SK-N-SH (cell line): ENCODE results near the gene ASAP2. TPM values are rescaled to one million over a fixed set of nuclear protein-coding genes. Genes with fewer than 3 reads are reported as not detected.

Source experiments
- CTCF ChIA-PET: fragments of 300-600, 350-600 bp; formaldehyde crosslinking; extraction: SDS; loops from one replicate; lab custom pipeline; 2021; lab: Yijun Ruan, JAX
- POLR2A ChIA-PET: fragments of 350-600 bp; sonication (Branson Sonifier 250); formaldehyde crosslinking; extraction: SDS; loops from one replicate; lab custom pipeline; 2020; ENCODE audit warnings: antibody characterized with exemption, inconsistent platforms; lab: Yijun Ruan, JAX
- DNase-seq: peaks from one replicate; pipeline ENCODE4 v3.0.0; 2012
- H2AFZ ChIP-seq: fragments of 200-600 bp; sonication (generic); 2 replicates; pipeline ENCODE4 v1.8.1; 2016; ENCODE audit warnings: antibody characterized with exemption, mild to moderate bottlenecking, low read depth
- H3F3A ChIP-seq: fragments of 200-600 bp; sonication (generic); replicated peaks from 2 replicates; pipeline ENCODE3; 2016; ENCODE audit warnings: antibody characterized with exemption, mild to moderate bottlenecking; ENCODE audit not compliant: insufficient read depth
- H3K27ac ChIP-seq, 2 experiments: fragments of 200-500 bp in 1 of 2; fragments of 200-600 bp in 1 of 2; sonication (Bioruptor generic) in 1 of 2; sonication (generic), shearing (Covaris generic) in 1 of 2; 2 replicates each; pipeline versions ENCODE4 v1.5.1 to v1.6.1; 2014 to 2016; ENCODE audit warnings: low read depth in 2 of 2, inconsistent platforms in 1 of 2, low read length in 1 of 2, mild to moderate bottlenecking in 1 of 2, mixed read lengths in 1 of 2
- H3K27me3 ChIP-seq: fragments of 200-600 bp; sonication (generic), shearing (Covaris generic); 2 replicates; pipeline ENCODE4 v1.6.1; 2016; ENCODE audit warnings: mixed run types; ENCODE audit not compliant: insufficient read depth
- H3K36me3 ChIP-seq, 2 experiments: fragments of 200-500 bp in 1 of 2; fragments of 200-600 bp in 1 of 2; sonication (Bioruptor generic) in 1 of 2; sonication (generic) in 1 of 2; replicated peaks in 1 of 2; 2 replicates each; pipeline versions ENCODE3 to v1.5.1; 2014 to 2016; ENCODE audit warnings: low read length in 1 of 2, mild to moderate bottlenecking in 1 of 2; ENCODE audit not compliant: insufficient read depth in 2 of 2, control insufficient read depth in 1 of 2
- H3K4me1 ChIP-seq, 2 experiments: fragments of 200-500 bp in 1 of 2; fragments of 200-600 bp in 1 of 2; sonication (Bioruptor generic) in 1 of 2; sonication (generic), shearing (Covaris generic) in 1 of 2; 2 replicates each; pipeline versions ENCODE4 v1.5.1 to v1.6.1; 2014 to 2016; ENCODE audit warnings: low read depth in 1 of 2, low read length in 1 of 2, mixed run types in 1 of 2; ENCODE audit not compliant: insufficient read depth in 2 of 2, control insufficient read depth in 1 of 2
- H3K4me2 ChIP-seq: fragments of 200-600 bp; sonication (generic), shearing (Covaris generic); 2 replicates; pipeline ENCODE4 v1.6.1; 2017; ENCODE audit warnings: mixed run types
- H3K4me3 ChIP-seq, 2 experiments: fragments of 200-500 bp in 1 of 2; fragments of 200-600 bp in 1 of 2; sonication (Bioruptor generic) in 1 of 2; sonication (generic), shearing (Covaris generic) in 1 of 2; 2 replicates each; pipeline versions ENCODE4 v1.5.1 to v1.8.1; 2014 to 2016; ENCODE audit warnings: low read depth in 2 of 2, inconsistent platforms in 1 of 2, low read length in 1 of 2, mild to moderate bottlenecking in 1 of 2, mixed read lengths in 1 of 2, moderate library complexity in 1 of 2
- H3K79me2 ChIP-seq: fragments of 200-600 bp; sonication (generic); 2 replicates; pipeline ENCODE4 v1.8.1; 2017; ENCODE audit warnings: mild to moderate bottlenecking; ENCODE audit not compliant: insufficient read depth
- H3K9ac ChIP-seq: fragments of 200-600 bp; sonication (generic); 2 replicates; pipeline ENCODE4 v1.6.1; 2017; ENCODE audit warnings: mixed run types
- H3K9me2 ChIP-seq: fragments of 200-600 bp; sonication (generic); 2 replicates; pipeline ENCODE4 v1.6.1; 2017; ENCODE audit warnings: mixed run types
- H3K9me3 ChIP-seq: fragments of 200-600 bp; sonication (generic); 2 replicates; pipeline ENCODE4 v1.6.1; 2017; ENCODE audit warnings: mixed run types, mild to moderate bottlenecking, moderate library complexity
- H4K20me1 ChIP-seq: fragments of 200-600 bp; sonication (generic); 2 replicates; pipeline ENCODE4 v1.6.1; 2017; ENCODE audit warnings: mild to moderate bottlenecking, mixed run types; ENCODE audit not compliant: insufficient read depth
- CHD2 ChIP-seq: fragments of 150-350 bp; IDR thresholded peaks from 2 replicates; pipeline ENCODE4 v1.6.1; 2018; ENCODE audit warnings: low read length; ENCODE audit not compliant: partially characterized antibody
- ELF1 ChIP-seq: IDR thresholded peaks from 2 replicates; pipeline ENCODE4 v1.4.0; 2012
- EP300 ChIP-seq, 2 experiments: IDR thresholded peaks; 2 replicates each; pipeline versions ENCODE4 v1.4.0 to v1.6.1; 2012; ENCODE audit warnings: borderline replicate concordance in 1 of 2, low read depth in 1 of 2, low read length in 1 of 2
- FOXJ3 ChIP-seq: sonication (generic); formaldehyde crosslinking; IDR thresholded peaks from 2 replicates; pipeline ENCODE4 v1.5.1; 2020; ENCODE audit warnings: mild to moderate bottlenecking, missing genetic modification reagents
- FOXM1 ChIP-seq: IDR thresholded peaks from 2 replicates; pipeline ENCODE4 v1.4.0; 2012; ENCODE audit warnings: low read depth, mild to moderate bottlenecking
- GATA2 ChIP-seq: sonication (generic); formaldehyde crosslinking; IDR thresholded peaks from 2 replicates; pipeline ENCODE4 v1.5.0; 2020; ENCODE audit warnings: mild to moderate bottlenecking, missing genetic modification reagents
- JUND ChIP-seq: IDR thresholded peaks from 2 replicates; pipeline ENCODE4 v1.4.0; 2012
- MEF2A ChIP-seq: IDR thresholded peaks from 2 replicates; pipeline ENCODE4 v1.4.0; 2012; ENCODE audit warnings: low read depth, borderline replicate concordance
- MXI1 ChIP-seq: IDR thresholded peaks from 2 replicates; pipeline ENCODE4 v1.6.1; 2012; ENCODE audit warnings: mild to moderate bottlenecking, low read depth, low read length, improper control_type of control experiment
- NFIC ChIP-seq: IDR thresholded peaks from 2 replicates; pipeline ENCODE4 v1.4.0; 2012; ENCODE audit warnings: borderline replicate concordance
- NRF1 ChIP-seq: IDR thresholded peaks from 2 replicates; pipeline ENCODE4 v1.6.1; 2012; ENCODE audit warnings: low read depth, mild to moderate bottlenecking, low read length
- POLR2AphosphoS5 ChIP-seq: IDR thresholded peaks from 2 replicates; pipeline ENCODE4 v1.6.1; 2012; ENCODE audit warnings: low read depth, low read length
- RAD21 ChIP-seq: IDR thresholded peaks from 2 replicates; pipeline ENCODE4 v1.6.1; 2012; ENCODE audit warnings: mild to moderate bottlenecking, low read length
- RCOR1 ChIP-seq: fragments of 150-350 bp; IDR thresholded peaks from 2 replicates; pipeline ENCODE4 v1.6.1; 2017; ENCODE audit warnings: antibody characterized with exemption, low read length
- RFX5 ChIP-seq: IDR thresholded peaks from 2 replicates; pipeline ENCODE4 v1.6.1; 2012; ENCODE audit warnings: mild to moderate bottlenecking, improper control_type of control experiment, low read length
- RXRA ChIP-seq: IDR thresholded peaks from 2 replicates; pipeline ENCODE4 v1.4.0; 2012; ENCODE audit warnings: low read depth, mild to moderate bottlenecking, borderline replicate concordance
- SMC3 ChIP-seq: IDR thresholded peaks from 2 replicates; pipeline ENCODE4 v1.6.1; 2012; ENCODE audit warnings: low read depth, low read length, improper control_type of control experiment
- TAF1 ChIP-seq: IDR thresholded peaks from 2 replicates; pipeline ENCODE4 v1.6.1; 2012; ENCODE audit warnings: low read depth, mild to moderate bottlenecking, low read length, moderate library complexity, borderline replicate concordance
- TEAD4 ChIP-seq: IDR thresholded peaks from 2 replicates; pipeline ENCODE4 v1.4.0; 2012; ENCODE audit warnings: mild to moderate bottlenecking, borderline replicate concordance; ENCODE audit not compliant: insufficient read depth
- YY1 ChIP-seq: IDR thresholded peaks from 2 replicates; pipeline ENCODE4 v1.4.0; 2012; ENCODE audit warnings: low read depth, mild to moderate bottlenecking
- WGBS: methylation state at CpG from one replicate; pipeline ENCODE4 v1.1.6; 2017; ENCODE audit warnings: low lambda C conversion rate; 5-methylcytosine and 5-hydroxymethylcytosine counted together
- polyA plus RNA-seq, 3 experiments: library from polyadenylated mRNA; depleted of rRNA; stranded (reverse); fragments of >200 nt; gene quantifications; 2 replicates each; pipeline ENCODE4 v1.2.3, GENCODE V29; 2012
- TF ChIP-seq, protein P1 (sequence below): IDR thresholded peaks from 2 replicates; pipeline ENCODE4 v1.4.0; 2012; ENCODE audit warnings: low read depth, borderline replicate concordance
- TF ChIP-seq, protein P2 (sequence below): IDR thresholded peaks from 2 replicates; pipeline ENCODE4; 2012
- TF ChIP-seq, protein P3 (sequence below): fragments of 200-600 bp; sonication (generic); IDR thresholded peaks from 2 replicates; pipeline ENCODE4 v1.6.1; 2017; ENCODE audit warnings: antibody characterized with exemption, mild to moderate bottlenecking, moderate library complexity
- TF ChIP-seq, protein P4 (sequence below): fragments of 150-350 bp; IDR thresholded peaks from 2 replicates; pipeline ENCODE4 v1.6.1; 2016; ENCODE audit warnings: mild to moderate bottlenecking, low read depth, low read length
- TF ChIP-seq, protein P5 (sequence below): IDR thresholded peaks from 2 replicates; pipeline ENCODE4 v1.6.1; 2012; ENCODE audit warnings: mild to moderate bottlenecking, low read depth, low read length, moderate library complexity
- TF ChIP-seq, protein P6 (sequence below): fragments of 150-350 bp; IDR thresholded peaks from 2 replicates; pipeline ENCODE4 v1.6.1; 2017; ENCODE audit warnings: antibody characterized with exemption, low read length, low read depth, borderline replicate concordance

Gene ASAP2
- polyA plus RNA-seq, 1 of the 3 experiments (the other 2 are of a cell fraction): 37.9 TPM

DNA sequence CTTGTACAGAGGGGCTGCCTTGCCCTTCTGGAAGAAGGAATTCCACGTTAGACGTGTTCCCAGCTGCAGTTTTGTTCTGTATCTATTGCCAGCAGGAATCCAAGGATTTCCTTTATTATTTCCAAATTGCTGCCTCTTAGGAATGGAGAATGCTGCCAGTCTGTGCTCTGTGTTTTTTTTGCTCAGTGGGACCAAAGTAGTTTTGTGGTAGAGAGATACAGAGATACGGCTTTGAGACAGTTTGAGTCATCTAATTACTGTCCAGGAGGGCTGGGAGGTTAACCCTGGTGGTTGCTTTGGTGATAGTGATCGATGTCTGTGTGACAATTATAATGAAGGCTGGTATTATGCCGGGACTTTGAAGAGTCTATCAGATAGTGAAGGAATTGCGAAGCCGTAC, 26.3 kb downstream of the ASAP2 start:
- no peaks in the 10 kb centered on the region for H3K9me2 ChIP-seq
- H3K4me2 ChIP-seq: peak overlapping the region; percentile 71
- H3K36me3 ChIP-seq: peaks cover 0 to 5% of the 10 kb centered on the region in 2 experiments
- POLR2A ChIA-PET: no interaction called here
- peak overlapping the region; percentile 79; the same call in 1 of the 2 replicates for H3K9ac ChIP-seq
- H3K4me3 ChIP-seq: no peak overlapping the region
- peaks cover 95 to 100% of the 10 kb centered on the region in 2 experiments for H3K4me1 ChIP-seq
- WGBS: 11% methylated on average over 7 of the region's 7 CpGs
- H4K20me1 ChIP-seq: no peaks in the 10 kb centered on the region
- peaks cover 69% of the 10 kb centered on the region for H3F3A ChIP-seq
- no peaks in the 10 kb centered on the region for H3K27me3 ChIP-seq
- peak; percentile 53 for DNase-seq
- no peaks in the 10 kb centered on the region for H3K9me3 ChIP-seq
- H3K79me2 ChIP-seq: peaks cover 87% of the 10 kb centered on the region
- no peak overlapping the region for H2AFZ ChIP-seq
- CTCF ChIA-PET: interaction anchor here (0.9 to 8.7 kb wide), 12 partner anchors 15 to 138 kb away, joined by 3 to 93 read pairs (median 4); partner anchors contain the start of gene ASAP2
- H3K27ac ChIP-seq: peak overlapping the region; percentile 99 to 100
- TF ChIP-seq NFIC (peak; percentile 96), GATA2 (CRISPR knock-in tag) (peak; percentile 75), RAD21 (no peak), POLR2AphosphoS5 (peak; percentile 93; the same call in 1 of the 2 replicates), MEF2A (peak; percentile 88), RFX5 (no peak), FOXJ3 (CRISPR knock-in tag) (no peak), EP300 (IDR thresholded peaks at IDR 0.05; ENCODE audit: borderline replicate concordance in 1 of 2, low read depth in 1 of 2, low read length in 1 of 2) (peak; percentile 78 to 99), ELF1 (peak; percentile 37; the same call in 1 of the 2 replicates), JUND (peak; percentile 97), CHD2 (peak; percentile 33), TAF1 (0 out of 2 replicates have a peak, but pooled peaks have one; percentile 48), TEAD4 (peak; percentile 99), MXI1 (no peak), NRF1 (no peak), RXRA (peak; percentile 97), FOXM1 (peak; percentile 97), SMC3 (no peak), YY1 (peak; percentile 40; the same call in 1 of the 2 replicates), RCOR1 (peak; percentile 83)
- TF ChIP-seq, protein P1, sequence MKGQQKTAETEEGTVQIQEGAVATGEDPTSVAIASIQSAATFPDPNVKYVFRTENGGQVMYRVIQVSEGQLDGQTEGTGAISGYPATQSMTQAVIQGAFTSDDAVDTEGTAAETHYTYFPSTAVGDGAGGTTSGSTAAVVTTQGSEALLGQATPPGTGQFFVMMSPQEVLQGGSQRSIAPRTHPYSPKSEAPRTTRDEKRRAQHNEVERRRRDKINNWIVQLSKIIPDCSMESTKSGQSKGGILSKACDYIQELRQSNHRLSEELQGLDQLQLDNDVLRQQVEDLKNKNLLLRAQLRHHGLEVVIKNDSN: 0 out of 2 replicates have a peak, but pooled peaks have one; percentile 22
- TF ChIP-seq, protein P2, sequence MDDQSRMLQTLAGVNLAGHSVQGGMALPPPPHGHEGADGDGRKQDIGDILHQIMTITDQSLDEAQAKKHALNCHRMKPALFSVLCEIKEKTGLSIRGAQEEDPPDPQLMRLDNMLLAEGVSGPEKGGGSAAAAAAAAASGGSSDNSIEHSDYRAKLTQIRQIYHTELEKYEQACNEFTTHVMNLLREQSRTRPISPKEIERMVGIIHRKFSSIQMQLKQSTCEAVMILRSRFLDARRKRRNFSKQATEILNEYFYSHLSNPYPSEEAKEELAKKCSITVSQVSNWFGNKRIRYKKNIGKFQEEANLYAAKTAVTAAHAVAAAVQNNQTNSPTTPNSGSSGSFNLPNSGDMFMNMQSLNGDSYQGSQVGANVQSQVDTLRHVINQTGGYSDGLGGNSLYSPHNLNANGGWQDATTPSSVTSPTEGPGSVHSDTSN: peak; percentile 98
- TF ChIP-seq, protein P3, sequence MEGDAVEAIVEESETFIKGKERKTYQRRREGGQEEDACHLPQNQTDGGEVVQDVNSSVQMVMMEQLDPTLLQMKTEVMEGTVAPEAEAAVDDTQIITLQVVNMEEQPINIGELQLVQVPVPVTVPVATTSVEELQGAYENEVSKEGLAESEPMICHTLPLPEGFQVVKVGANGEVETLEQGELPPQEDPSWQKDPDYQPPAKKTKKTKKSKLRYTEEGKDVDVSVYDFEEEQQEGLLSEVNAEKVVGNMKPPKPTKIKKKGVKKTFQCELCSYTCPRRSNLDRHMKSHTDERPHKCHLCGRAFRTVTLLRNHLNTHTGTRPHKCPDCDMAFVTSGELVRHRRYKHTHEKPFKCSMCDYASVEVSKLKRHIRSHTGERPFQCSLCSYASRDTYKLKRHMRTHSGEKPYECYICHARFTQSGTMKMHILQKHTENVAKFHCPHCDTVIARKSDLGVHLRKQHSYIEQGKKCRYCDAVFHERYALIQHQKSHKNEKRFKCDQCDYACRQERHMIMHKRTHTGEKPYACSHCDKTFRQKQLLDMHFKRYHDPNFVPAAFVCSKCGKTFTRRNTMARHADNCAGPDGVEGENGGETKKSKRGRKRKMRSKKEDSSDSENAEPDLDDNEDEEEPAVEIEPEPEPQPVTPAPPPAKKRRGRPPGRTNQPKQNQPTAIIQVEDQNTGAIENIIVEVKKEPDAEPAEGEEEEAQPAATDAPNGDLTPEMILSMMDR: no peak
- TF ChIP-seq, protein P4, sequence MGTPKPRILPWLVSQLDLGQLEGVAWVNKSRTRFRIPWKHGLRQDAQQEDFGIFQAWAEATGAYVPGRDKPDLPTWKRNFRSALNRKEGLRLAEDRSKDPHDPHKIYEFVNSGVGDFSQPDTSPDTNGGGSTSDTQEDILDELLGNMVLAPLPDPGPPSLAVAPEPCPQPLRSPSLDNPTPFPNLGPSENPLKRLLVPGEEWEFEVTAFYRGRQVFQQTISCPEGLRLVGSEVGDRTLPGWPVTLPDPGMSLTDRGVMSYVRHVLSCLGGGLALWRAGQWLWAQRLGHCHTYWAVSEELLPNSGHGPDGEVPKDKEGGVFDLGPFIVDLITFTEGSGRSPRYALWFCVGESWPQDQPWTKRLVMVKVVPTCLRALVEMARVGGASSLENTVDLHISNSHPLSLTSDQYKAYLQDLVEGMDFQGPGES: no peak
- TF ChIP-seq, protein P5, sequence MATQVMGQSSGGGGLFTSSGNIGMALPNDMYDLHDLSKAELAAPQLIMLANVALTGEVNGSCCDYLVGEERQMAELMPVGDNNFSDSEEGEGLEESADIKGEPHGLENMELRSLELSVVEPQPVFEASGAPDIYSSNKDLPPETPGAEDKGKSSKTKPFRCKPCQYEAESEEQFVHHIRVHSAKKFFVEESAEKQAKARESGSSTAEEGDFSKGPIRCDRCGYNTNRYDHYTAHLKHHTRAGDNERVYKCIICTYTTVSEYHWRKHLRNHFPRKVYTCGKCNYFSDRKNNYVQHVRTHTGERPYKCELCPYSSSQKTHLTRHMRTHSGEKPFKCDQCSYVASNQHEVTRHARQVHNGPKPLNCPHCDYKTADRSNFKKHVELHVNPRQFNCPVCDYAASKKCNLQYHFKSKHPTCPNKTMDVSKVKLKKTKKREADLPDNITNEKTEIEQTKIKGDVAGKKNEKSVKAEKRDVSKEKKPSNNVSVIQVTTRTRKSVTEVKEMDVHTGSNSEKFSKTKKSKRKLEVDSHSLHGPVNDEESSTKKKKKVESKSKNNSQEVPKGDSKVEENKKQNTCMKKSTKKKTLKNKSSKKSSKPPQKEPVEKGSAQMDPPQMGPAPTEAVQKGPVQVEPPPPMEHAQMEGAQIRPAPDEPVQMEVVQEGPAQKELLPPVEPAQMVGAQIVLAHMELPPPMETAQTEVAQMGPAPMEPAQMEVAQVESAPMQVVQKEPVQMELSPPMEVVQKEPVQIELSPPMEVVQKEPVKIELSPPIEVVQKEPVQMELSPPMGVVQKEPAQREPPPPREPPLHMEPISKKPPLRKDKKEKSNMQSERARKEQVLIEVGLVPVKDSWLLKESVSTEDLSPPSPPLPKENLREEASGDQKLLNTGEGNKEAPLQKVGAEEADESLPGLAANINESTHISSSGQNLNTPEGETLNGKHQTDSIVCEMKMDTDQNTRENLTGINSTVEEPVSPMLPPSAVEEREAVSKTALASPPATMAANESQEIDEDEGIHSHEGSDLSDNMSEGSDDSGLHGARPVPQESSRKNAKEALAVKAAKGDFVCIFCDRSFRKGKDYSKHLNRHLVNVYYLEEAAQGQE: peak; percentile 81
- TF ChIP-seq, protein P6, sequence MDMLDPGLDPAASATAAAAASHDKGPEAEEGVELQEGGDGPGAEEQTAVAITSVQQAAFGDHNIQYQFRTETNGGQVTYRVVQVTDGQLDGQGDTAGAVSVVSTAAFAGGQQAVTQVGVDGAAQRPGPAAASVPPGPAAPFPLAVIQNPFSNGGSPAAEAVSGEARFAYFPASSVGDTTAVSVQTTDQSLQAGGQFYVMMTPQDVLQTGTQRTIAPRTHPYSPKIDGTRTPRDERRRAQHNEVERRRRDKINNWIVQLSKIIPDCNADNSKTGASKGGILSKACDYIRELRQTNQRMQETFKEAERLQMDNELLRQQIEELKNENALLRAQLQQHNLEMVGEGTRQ: no peak
